Activated naive CD8-positive, alpha-beta T cell (primary cell): ENCODE results near the gene KAT2A.

ENCODE experiments used
- H3K27ac Mint-ChIP-seq: one replicate; pipeline ENCODE4 v1.8.0; 2021; ENCODE audit warnings: mixed read lengths
- H3K27me3 Mint-ChIP-seq: one replicate; pipeline ENCODE4 v1.8.0; 2021; ENCODE audit warnings: mixed read lengths
- H3K36me3 Mint-ChIP-seq: one replicate; pipeline ENCODE4 v1.8.0; 2021; ENCODE audit warnings: mixed read lengths
- H3K4me1 Mint-ChIP-seq: one replicate; pipeline ENCODE4 v1.8.0; 2021; ENCODE audit warnings: low read depth, mixed read lengths
- H3K4me3 Mint-ChIP-seq: one replicate; pipeline ENCODE4 v1.8.0; 2021; ENCODE audit warnings: mild to moderate bottlenecking, mixed read lengths
- H3K9me3 Mint-ChIP-seq: one replicate; pipeline ENCODE4 v1.8.0; 2021; ENCODE audit warnings: low read depth, mixed read lengths

Gene KAT2A

DNA sequence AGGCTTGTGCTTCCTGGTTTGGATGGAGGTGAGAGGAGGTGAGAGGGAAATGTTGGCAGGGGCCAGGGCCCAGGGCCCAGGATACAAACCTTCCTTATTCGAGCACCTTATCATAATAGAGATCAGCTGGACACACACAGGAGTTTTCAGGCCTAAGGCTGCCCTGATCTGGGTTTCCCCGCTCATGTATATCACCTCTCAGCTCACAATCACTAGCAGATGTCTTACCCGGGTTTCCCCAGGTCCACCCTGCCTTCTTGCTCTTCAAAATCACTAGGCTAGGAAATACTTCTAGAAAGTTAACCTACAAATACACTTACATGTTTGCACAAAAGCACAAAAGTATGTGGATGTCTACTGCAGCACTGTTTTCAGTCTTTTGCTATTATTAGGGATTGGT is 5.7 kb upstream of the KAT2A start:
- H3K9me3 Mint-ChIP-seq, result no peaks in the 10 kb centered on the region
- no peaks in the 10 kb centered on the region for H3K27me3 Mint-ChIP-seq
- H3K27ac Mint-ChIP-seq, result peak overlapping the region; percentile 17

DNA sequence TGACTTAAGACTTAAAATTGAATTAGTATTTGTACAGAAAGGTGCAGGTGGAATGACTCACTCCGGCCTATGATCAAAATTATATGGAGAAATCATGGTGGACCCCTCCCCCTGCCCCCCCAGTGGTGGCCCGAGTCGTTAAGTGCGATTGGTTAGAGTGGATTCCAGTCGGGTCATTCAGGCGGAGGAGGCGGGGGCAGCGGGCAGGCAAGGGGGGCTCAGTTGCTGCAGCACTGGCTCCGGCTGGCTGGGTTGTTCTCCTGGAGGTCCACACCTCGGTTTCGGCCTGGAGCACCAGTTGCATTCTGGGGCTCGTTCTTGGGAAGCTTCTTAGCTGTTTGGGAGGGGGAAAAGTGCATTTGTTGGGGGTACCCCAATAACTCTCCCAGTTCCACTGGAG is 4.4 kb upstream of the KAT2A start:
- Mint-ChIP-seq H3K9me3 (no peaks in the 10 kb centered on the region), H3K27ac (no peak overlapping the region), H3K27me3 (no peaks in the 10 kb centered on the region), H3K4me1 (peaks cover 6% of the 10 kb centered on the region), H3K36me3 (peaks cover 5% of the 10 kb centered on the region), H3K4me3 (no peak overlapping the region)

More for the DNA sequence above, 5.7 kb upstream of the KAT2A start:
- Mint-ChIP-seq H3K36me3 (peaks cover 5% of the 10 kb centered on the region), H3K4me1 (peaks cover 11% of the 10 kb centered on the region), H3K4me3 (no peak overlapping the region)

DNA sequence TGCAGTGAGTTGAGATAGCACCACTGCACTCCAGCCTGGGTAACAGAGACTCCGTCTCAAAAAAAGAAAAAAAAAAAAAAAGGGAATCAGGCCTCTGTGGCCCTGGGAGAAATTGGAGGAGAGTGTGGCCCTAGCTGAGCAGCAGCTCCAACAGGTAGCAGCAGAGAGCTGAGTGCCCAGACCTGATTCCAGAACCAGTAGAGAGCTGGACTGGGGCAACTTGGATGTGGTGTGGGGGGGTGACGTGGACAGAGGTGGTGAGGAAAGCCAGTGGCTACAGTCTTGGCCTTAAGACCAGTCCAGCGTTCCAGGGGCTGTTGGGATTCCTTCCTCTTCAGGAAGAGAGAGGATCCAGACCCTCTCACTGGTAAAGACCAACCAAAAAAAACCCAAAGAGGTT is 3.1 kb upstream of the KAT2A start:
- no peak overlapping the region for H3K27ac Mint-ChIP-seq
- no peak overlapping the region for H3K4me3 Mint-ChIP-seq
- H3K27me3 Mint-ChIP-seq, result no peaks in the 10 kb centered on the region
- H3K4me1 Mint-ChIP-seq, result peaks cover 12% of the 10 kb centered on the region
- H3K36me3 Mint-ChIP-seq, result peaks cover 5% of the 10 kb centered on the region
- no peaks in the 10 kb centered on the region for H3K9me3 Mint-ChIP-seq

DNA sequence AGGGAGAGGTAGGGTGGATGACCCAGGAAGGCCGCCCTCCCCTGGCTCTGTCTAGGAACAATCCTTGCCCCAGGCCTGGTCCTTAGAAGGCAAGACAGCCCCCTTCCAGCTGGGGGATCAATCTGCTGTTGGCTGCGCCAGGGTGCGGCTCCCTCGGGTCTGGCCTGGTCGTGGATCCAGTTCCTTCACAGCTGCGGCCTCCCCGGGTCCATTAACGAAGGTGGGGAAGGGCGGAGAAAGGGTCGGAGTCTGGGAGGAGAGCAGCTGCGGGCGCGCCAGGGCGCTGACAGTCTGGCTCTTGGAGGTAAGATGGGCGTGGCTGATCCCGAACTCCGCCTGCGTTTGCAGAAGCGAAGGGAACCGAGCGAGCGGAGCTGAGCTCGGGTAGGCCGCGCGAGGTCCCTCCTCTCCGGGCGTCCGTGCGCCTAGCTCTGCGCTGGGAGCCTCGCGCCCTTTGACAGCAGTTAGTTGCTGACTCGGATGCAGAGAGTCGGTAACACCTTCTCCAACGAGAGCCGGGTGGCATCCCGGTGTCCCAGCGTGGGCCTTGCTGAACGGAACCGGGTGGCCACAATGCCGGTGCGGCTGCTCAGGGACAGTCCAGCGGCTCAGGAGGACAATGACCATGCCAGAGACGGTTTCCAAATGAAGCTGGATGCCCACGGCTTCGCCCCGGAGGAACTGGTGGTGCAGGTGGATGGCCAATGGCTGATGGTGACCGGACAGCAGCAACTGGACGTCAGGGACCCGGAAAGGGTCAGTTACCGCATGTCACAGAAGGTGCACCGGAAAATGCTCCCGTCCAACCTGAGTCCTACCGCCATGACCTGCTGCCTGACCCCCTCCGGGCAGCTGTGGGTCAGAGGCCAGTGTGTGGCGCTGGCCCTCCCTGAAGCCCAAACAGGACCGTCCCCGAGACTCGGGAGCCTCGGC is 1.5 kb upstream of the KAT2A start, which contains the start of gene HSPB9:
Gene HSPB9, plus strand, starts transcription at position 434 of the 933 bp plus-strand sequence. Its CDS starts 47 bp downstream, at position 481.
- Mint-ChIP-seq H3K27ac (peak within 1 kb of the TSS; percentile 76), H3K9me3 (no peaks in the 10 kb centered on the region), H3K36me3 (peaks cover 3% of the 10 kb centered on the region), H3K4me3 (peak within 1 kb of the TSS; percentile 83), H3K27me3 (no peaks in the 10 kb centered on the region), H3K4me1 (peaks cover 16% of the 10 kb centered on the region)

DNA sequence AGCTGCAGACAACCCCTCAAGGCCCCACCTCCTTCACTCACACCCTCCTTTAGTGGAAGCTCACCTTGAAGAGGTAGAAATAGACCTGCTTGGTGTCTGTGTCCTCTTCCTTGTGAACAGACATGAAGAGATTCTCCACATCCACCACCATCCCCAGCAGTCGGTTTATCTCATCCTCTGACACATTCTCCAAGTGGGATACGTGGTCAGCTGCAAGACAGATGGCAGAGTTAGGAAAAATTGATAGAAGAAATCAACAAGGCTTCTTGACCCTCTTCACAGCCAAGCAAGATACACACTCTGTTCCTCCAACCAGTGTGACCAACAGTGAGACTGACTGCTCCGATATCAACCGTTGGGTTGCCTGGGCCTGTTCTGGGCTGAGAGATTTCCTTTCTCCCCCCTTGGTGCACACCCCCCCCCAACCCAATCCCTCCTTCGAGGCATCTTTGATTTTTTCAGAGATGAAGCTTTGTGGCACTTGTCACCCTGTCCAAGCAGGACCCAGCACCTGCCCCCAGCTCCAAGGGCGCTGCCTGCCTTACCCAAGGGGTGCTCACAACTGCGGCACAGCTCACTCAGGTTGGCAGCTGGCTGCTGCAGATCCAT is 902 bp downstream of the KAT2A start:
- H3K4me1 Mint-ChIP-seq, result peaks cover 26% of the 10 kb centered on the region
- peak overlapping the region; percentile 73 for H3K27ac Mint-ChIP-seq
- H3K27me3 Mint-ChIP-seq, result no peaks in the 10 kb centered on the region
- peak overlapping the region; percentile 83 for H3K4me3 Mint-ChIP-seq
- H3K36me3 Mint-ChIP-seq, result peaks cover 2% of the 10 kb centered on the region
- no peaks in the 10 kb centered on the region for H3K9me3 Mint-ChIP-seq

DNA sequence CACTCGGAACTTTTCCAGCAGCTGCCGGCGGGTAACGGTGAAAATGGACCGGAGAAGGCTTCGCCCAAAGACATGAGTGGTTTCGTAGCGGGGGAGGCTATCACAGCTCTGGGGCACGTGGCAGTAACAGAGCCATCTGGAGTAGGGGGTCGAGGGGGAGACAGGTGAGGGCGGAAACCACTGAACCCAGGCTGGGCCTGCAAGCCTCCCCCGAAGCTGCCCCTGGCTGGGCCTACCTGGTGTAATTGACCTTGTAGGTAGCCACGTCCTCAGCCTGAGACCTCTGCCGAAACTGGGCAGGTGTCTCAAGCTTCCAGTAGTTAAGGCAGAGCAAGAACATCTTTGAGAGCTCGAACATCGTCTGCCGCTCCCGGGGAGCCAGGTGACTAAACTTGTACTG is 1.9 kb downstream of the KAT2A start:
- H3K27ac Mint-ChIP-seq, result no peak overlapping the region
- peaks cover 2% of the 10 kb centered on the region for H3K36me3 Mint-ChIP-seq
- no peak overlapping the region for H3K4me3 Mint-ChIP-seq
- peaks cover 26% of the 10 kb centered on the region for H3K4me1 Mint-ChIP-seq
- H3K9me3 Mint-ChIP-seq, result no peaks in the 10 kb centered on the region
- H3K27me3 Mint-ChIP-seq, result no peaks in the 10 kb centered on the region

DNA sequence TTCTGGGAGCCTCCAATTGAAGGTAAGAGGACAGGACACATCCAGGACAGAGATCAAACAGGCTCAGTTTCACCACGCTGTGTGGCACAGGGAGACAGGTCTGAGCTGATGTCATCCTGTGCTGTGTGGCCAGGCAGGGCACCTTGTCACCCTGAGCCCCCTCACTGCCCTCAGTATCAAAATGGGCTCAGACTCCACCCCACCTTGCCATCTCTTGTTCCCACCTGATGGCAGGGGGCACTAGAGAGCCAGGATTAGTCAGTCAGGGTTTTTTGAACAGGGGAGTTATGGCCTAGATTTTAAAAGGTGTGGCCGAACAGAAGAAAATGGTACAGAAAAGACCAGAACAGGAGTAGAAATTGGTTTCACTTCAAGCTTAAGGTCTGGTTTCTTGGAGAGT is 2.6 kb downstream of the KAT2A start:
- Mint-ChIP-seq H3K9me3 (no peaks in the 10 kb centered on the region), H3K36me3 (peaks cover 2% of the 10 kb centered on the region), H3K4me1 (peaks cover 26% of the 10 kb centered on the region), H3K27me3 (no peaks in the 10 kb centered on the region), H3K27ac (peak overlapping the region; percentile 36), H3K4me3 (peak overlapping the region; percentile 74)

DNA sequence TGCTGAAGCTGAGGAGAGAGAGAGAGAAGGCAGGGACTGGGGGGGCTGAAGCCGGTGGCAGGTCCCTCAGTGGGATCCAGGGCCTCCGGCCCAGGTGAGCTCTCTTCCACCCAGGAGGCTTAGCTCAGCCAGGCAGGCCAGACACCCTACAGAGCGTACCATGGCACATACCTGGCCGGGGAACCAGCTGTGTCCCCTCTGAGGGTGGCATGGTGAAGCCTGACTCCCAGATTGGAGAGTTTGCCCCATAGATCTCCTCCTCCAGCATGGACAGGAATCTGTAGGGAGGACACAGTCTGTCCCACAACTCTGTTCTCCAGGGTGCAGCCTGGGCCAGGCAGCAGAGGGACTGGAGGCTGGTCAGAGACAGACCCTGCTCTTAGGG is 3.0 kb downstream of the KAT2A start:
- Mint-ChIP-seq H3K27me3 (no peaks in the 10 kb centered on the region), H3K9me3 (no peaks in the 10 kb centered on the region), H3K36me3 (peaks cover 2% of the 10 kb centered on the region), H3K27ac (no peak overlapping the region), H3K4me1 (peaks cover 26% of the 10 kb centered on the region), H3K4me3 (peak overlapping the region; percentile 74)

DNA sequence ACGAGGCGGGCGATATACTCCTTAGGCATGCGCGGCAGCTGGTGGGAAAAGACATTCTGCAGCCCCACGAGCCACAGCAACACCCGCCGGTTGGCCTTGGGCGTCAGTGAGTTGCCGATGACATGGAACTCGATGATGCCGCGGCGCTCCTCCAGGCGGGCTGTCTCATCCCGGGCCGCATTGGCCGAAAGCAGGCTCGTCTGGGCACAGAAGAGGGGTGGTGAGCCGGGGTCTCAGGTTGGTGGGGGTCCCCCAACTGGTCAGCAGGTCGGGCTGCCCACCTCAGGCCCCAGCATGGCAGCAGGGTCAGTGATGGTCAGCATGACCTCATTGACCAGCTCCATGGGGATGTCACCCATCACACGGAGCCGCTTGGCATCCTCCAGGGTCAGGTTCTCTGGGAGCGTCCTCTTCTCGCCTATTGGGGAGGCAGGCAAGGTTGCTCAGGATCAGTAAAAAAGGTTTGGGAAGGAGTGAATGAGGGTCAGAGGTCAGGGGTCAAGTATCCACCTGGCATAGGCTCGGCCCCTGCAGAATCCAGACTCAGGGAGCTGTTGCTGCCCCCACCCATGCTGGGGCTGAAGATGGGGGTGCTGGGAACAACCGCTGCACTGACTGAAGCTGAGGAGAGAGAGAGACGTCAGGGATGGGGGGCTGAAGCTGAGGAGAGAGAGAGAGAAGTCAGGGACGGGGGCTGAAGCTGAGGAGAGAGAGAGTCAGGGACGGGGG is 3.6 kb downstream of the KAT2A start:
- Mint-ChIP-seq H3K36me3 (peaks cover 2% of the 10 kb centered on the region), H3K27ac (no peak overlapping the region), H3K4me3 (no peak overlapping the region), H3K9me3 (no peaks in the 10 kb centered on the region), H3K27me3 (no peaks in the 10 kb centered on the region), H3K4me1 (peaks cover 30% of the 10 kb centered on the region)

DNA sequence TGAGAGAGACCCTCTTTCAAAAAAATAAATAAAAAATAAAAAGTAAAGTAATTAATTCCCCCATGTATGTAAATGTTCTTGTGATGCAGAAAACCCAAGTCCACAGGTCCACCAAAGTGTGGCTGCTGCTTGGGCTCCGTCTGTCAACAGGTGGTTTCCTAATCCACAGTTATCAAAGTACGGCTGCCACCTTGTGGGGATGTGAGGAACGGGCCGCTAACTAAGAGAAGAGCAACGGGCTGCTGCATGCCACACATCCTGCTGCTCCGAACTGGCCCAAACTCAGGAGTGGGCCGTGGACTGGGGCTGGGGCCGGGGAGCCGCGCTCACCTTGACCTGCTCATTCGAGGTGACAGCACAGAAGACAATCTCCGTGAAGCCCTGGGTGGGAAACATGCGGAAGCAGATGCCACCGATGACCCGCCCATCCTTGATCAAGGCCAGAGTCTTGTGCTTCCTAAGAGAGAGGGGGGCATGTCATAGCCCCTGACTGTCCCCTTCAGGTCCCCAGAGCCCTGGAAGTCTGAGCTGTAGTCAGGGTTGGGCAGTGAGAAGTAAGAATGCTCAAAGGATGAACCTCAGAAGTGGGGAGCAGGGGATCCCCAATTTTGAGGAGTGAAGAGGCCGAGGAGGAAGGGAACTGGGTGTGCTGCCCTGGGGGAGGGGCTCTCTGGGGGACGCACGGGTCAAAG is 4.3 kb downstream of the KAT2A start:
- peak overlapping the region; percentile 78 for H3K27ac Mint-ChIP-seq
- no peaks in the 10 kb centered on the region for H3K9me3 Mint-ChIP-seq
- peaks cover 35% of the 10 kb centered on the region for H3K4me1 Mint-ChIP-seq
- H3K4me3 Mint-ChIP-seq, result peak overlapping the region; percentile 57
- peaks cover 2% of the 10 kb centered on the region for H3K36me3 Mint-ChIP-seq
- no peaks in the 10 kb centered on the region for H3K27me3 Mint-ChIP-seq

DNA sequence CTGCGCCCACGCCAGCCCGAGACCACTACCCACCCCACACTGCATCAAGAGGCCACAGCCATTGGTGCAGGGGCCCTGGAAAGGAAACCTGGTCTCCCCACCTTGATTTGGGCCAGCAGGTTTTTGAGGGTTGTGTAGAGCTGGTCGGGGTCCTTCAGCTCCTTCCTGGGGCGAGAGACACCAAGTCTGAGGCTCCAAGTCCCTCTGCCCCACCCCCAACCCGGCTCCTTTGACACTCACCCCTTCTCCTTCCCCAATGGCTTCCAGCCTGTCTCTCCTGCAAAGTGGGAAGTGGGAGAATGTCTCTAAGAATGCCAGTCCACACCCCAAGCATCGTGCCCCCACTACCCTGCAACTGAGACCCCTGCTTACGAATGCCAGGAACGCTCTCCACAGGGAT is 7.0 kb downstream of the KAT2A start:
- Mint-ChIP-seq H3K27ac (no peak overlapping the region), H3K4me1 (peaks cover 42% of the 10 kb centered on the region), H3K9me3 (no peaks in the 10 kb centered on the region), H3K27me3 (no peaks in the 10 kb centered on the region), H3K36me3 (peaks cover 4% of the 10 kb centered on the region), H3K4me3 (no peak overlapping the region)

DNA sequence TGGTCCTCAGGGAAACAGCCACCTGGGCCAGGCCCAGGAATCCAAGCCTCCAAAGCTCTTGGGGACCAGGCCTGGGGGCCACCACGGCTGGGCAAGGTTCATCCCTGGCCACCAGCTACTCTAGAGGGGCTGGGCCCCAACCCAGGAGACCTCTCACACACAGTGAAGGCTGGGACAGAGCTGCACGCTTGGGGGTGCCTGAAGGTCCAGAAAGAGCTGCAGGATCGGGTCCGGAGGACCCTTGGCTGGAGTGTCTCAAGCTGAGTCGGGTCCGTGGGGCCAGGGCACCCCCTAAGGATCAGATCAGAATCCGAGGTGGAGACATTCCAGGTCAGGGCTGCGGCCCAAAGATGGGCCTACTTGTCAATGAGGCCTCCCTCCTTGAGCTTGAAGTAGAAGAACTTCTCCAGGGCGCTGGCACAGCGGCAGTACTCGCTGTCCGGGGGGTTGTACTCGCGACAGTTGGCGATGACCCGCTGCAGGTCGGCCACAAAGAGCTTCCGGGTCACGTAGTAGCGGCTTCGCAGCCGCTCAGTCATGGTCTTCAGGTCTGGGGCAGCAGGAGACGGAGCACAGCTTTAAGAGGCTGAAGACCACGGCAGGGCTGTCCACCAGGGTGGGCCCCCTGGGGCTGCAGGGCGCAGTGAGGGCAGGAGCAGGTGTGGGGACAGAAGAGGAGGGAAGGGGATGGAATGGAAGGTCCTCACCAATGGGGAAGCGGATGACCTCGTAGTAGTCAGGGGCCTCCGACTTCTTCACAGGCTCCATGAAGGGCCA is 7.7 kb downstream of the KAT2A start:
- Mint-ChIP-seq H3K27ac (no peak overlapping the region), H3K4me3 (no peak overlapping the region), H3K4me1 (peaks cover 40% of the 10 kb centered on the region), H3K36me3 (peaks cover 4% of the 10 kb centered on the region), H3K27me3 (no peaks in the 10 kb centered on the region), H3K9me3 (no peaks in the 10 kb centered on the region)

DNA sequence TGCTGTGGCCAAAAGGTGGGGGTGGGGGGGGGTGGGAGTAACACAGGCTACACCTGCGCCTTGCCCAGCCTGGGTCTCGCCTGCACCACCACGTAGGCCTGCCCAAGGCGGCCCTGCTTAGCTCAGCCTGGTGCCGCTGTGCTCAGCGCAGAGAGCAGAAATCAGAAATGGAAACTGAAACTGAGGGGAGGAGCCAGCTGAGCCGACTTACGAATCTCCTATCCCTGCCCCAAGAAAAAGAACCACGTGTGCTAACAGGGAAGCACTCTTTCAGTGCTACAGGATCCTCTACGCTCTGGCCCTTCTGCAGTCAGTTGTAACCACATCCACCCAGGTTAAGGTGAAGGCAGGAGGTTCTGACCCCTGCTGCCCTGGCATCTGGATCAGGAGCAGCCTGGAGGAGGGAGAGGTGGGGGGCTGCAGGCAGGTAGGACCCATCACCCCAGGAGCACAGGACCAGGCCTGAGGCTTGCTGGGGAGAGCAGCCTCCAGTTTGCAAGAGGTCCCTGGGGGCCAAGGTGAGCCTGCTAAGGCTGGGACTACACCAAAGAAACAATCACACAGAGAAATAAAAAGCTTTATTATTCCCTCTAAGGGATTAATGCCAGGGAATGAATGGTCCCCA is 8.5 kb downstream of the KAT2A start, which contains the start of gene DHX58:
Gene DHX58, minus strand, starts transcription at position 163 of the 625 bp plus-strand sequence. CDS start 822 bp downstream, outside the sequence.
- peaks cover 4% of the 10 kb centered on the region for H3K36me3 Mint-ChIP-seq
- no peaks in the 10 kb centered on the region for H3K9me3 Mint-ChIP-seq
- H3K27ac Mint-ChIP-seq, result peak within 1 kb of the TSS; percentile 96
- H3K4me3 Mint-ChIP-seq, result peak within 1 kb of the TSS; percentile 87
- H3K27me3 Mint-ChIP-seq, result no peaks in the 10 kb centered on the region
- H3K4me1 Mint-ChIP-seq, result peaks cover 41% of the 10 kb centered on the region
